ENCODE measurements around the gene PVALB.

DNA sequence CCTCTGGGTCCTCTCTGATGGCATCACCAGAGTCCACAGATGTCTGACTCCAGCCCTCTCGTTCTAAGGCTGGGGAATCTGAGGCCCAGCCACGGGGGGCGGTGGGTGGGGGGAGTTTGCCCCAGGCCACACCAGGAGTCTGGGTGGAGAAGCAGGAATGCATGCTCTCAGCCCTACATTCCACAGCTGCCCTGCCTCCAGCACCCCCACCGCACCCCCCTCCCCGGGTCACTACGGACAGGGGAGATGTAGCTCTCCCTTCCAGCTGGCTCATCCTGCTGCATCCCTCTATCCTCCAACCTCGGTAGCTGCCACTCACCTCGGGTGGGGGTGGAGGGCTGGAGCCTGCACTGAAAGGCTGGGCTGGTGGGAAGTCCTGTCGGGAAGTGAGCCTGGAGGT is 2.3 kb upstream of the PVALB start:
- TF ChIP-seq, protein P1, sequence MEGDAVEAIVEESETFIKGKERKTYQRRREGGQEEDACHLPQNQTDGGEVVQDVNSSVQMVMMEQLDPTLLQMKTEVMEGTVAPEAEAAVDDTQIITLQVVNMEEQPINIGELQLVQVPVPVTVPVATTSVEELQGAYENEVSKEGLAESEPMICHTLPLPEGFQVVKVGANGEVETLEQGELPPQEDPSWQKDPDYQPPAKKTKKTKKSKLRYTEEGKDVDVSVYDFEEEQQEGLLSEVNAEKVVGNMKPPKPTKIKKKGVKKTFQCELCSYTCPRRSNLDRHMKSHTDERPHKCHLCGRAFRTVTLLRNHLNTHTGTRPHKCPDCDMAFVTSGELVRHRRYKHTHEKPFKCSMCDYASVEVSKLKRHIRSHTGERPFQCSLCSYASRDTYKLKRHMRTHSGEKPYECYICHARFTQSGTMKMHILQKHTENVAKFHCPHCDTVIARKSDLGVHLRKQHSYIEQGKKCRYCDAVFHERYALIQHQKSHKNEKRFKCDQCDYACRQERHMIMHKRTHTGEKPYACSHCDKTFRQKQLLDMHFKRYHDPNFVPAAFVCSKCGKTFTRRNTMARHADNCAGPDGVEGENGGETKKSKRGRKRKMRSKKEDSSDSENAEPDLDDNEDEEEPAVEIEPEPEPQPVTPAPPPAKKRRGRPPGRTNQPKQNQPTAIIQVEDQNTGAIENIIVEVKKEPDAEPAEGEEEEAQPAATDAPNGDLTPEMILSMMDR (IDR thresholded peaks at IDR 0.05): no peak
- no peak for TF ChIP-seq ZFX (IDR thresholded peaks at IDR 0.05; ENCODE audit: borderline replicate concordance)

All from 22Rv1 (cell line).